Lung (tissue), 12 donors: Measurements from ENCODE around the gene BCL6. TPM values are rescaled to one million over a fixed set of nuclear protein-coding genes. Genes with fewer than 3 reads are reported as not detected.

Experiments
- ATAC-seq: fragments of 200-7000 bp; cut with Tn5 transposase; one replicate; pipeline ENCODE4 v1.9.1; 2020; ENCODE audit warnings: moderate number of reproducible peaks; ENCODE audit not compliant: insufficient read depth, low FRiP score
- DNase-seq, 3 donors: peaks; one replicate each; pipeline ENCODE4 v3.0.0-alpha.2; 2013 to 2017
- H3K27ac ChIP-seq, 2 donors: one replicate each; pipeline ENCODE4 v1.5.1; 2013; ENCODE audit warnings: mild to moderate bottlenecking in 2 of 2, moderate library complexity in 2 of 2, control low read depth in 1 of 2, inconsistent platforms in 1 of 2, low read depth in 1 of 2, low read length in 1 of 2
- H3K27me3 ChIP-seq, 3 donors: one replicate each; pipeline ENCODE4 v1.5.1; 2013; ENCODE audit warnings: low read length in 2 of 3; ENCODE audit not compliant: control insufficient read depth in 3 of 3, insufficient read depth in 3 of 3
- H3K36me3 ChIP-seq, 4 donors: one replicate each; pipeline ENCODE4 v1.5.1; 2013; ENCODE audit warnings: low read length in 4 of 4, mild to moderate bottlenecking in 1 of 4, moderate library complexity in 1 of 4; ENCODE audit not compliant: control insufficient read depth in 4 of 4, insufficient read depth in 4 of 4
- H3K4me1 ChIP-seq, 5 donors: one replicate each; pipeline ENCODE4 v1.5.1; 2013; ENCODE audit warnings: low read length in 5 of 5, mild to moderate bottlenecking in 2 of 5, moderate library complexity in 1 of 5; ENCODE audit not compliant: control insufficient read depth in 5 of 5, insufficient read depth in 5 of 5
- H3K4me3 ChIP-seq: one replicate; pipeline ENCODE4 v1.5.1; 2013; ENCODE audit warnings: mild to moderate bottlenecking, control low read depth, moderate library complexity
- H3K9ac ChIP-seq, 2 donors: one replicate each; pipeline ENCODE4 v1.5.1; 2013; ENCODE audit warnings: low read length in 2 of 2, control low read depth in 1 of 2; ENCODE audit not compliant: insufficient read depth in 1 of 2
- H3K9me3 ChIP-seq, 4 donors: one replicate each; pipeline ENCODE4 v1.5.1; 2013; ENCODE audit warnings: low read length in 3 of 4, mild to moderate bottlenecking in 1 of 4, moderate library complexity in 1 of 4; ENCODE audit not compliant: control insufficient read depth in 4 of 4, insufficient read depth in 3 of 4
- CTCF ChIP-seq: IDR thresholded peaks from 2 replicates; pipeline ENCODE4 v1.5.1; 2012; ENCODE audit warnings: mild to moderate bottlenecking; ENCODE audit errors: control extremely low read depth, extremely low read depth
- WGBS, 2 donors: extraction: QIAGEN DNeasy Blood & Tissue Kit; methylation state at CpG; one replicate each; pipeline ENCODE4 v1.1.7; 2013; 5-methylcytosine and 5-hydroxymethylcytosine counted together
- polyA plus RNA-seq, 2 donors: library from polyadenylated mRNA; stranded (reverse); fragments of 200-250 nt; gene quantifications; one replicate each; pipeline ENCODE4 v1.2.1, GENCODE V29; 2013
- total RNA-seq, 2 donors: library from RNA; depleted of rRNA in 1 of 2; stranded (reverse); fragments of >200 nt in 1 of 2; gene quantifications; one replicate each; pipeline ENCODE4 v1.2.1, GENCODE V29; 2014 to 2021
- donor health status: control.
- donor health status: control.
- donor health status: Bipolar disorder and iron deficiency.
- donor health status: healthy.
- donor health status: DM: yes; HTN: yes; CAD: no.

Gene BCL6
- total and polyA plus RNA-seq, 4 donors, result 29.4 to 137 (median 76.5) TPM

GRCh38 chr3:187737368-187738070 lies 7.7 kb downstream of the BCL6 start:
- peak; percentile 24 for ATAC-seq
- WGBS, 2 donors, result 3% methylated on average over 41 of the region's 41 CpGs

GRCh38 chr3:187737006-187737367 lies 8.3 kb downstream of the BCL6 start:
- Histone ChIP-seq H3K36me3 (peaks cover 0 to 8% (median 2%) of the 10 kb centered on the region in 4 donors), H3K4me1 (peaks cover 7 to 39% (median 9%) of the 10 kb centered on the region in 5 donors), H3K27ac (peak overlapping the region; percentile 43 to 98), H3K4me3 (no peak overlapping the region), H3K9me3 (no peaks in the 10 kb centered on the region), H3K27me3 (no peaks in the 10 kb centered on the region), H3K9ac (peak overlapping the region in 1 of 2 donors; percentile 73)
- no peak for TF ChIP-seq CTCF
- DNase-seq (no peak), ATAC-seq (no peak)
- WGBS, 2 donors, result 54 to 64% methylated on average over 3 to 4 of the region's 4 CpGs

More at GRCh38 chr3:187737368-187738070, 7.7 kb downstream of the BCL6 start:
- Histone ChIP-seq H3K4me3 (peak overlapping the region; percentile 38), H3K27ac (peak overlapping the region; percentile 96 to 98), H3K4me1 (peaks cover 8 to 45% (median 11%) of the 10 kb centered on the region in 5 donors), H3K9ac (peak overlapping the region; percentile 21 to 73), H3K27me3 (no peaks in the 10 kb centered on the region), H3K9me3 (no peaks in the 10 kb centered on the region), H3K36me3 (peaks cover 0 to 8% (median 1%) of the 10 kb centered on the region in 4 donors)
- peak; percentile 68 to 79 (median 74) for DNase-seq
- TF ChIP-seq CTCF, result no peak

GRCh38 chr3:187736418-187736871 lies 8.8 kb downstream of the BCL6 start:
- DNase-seq (no peak), ATAC-seq (no peak)
- Histone ChIP-seq H3K4me1 (peaks cover 7 to 34% (median 9%) of the 10 kb centered on the region in 5 donors), H3K36me3 (peaks cover 0 to 9% (median 4%) of the 10 kb centered on the region in 4 donors), H3K9ac (no peak overlapping the region), H3K27me3 (no peaks in the 10 kb centered on the region), H3K4me3 (no peak overlapping the region), H3K9me3 (no peaks in the 10 kb centered on the region), H3K27ac (peak overlapping the region; percentile 43 to 98)
- WGBS, 2 donors, result 44 to 51% methylated on average over 8 of the region's 8 CpGs
- TF ChIP-seq CTCF, result no peak
